GM18951 (cell line): ENCODE results near the gene BUB3.

Source experiments
- POLR2A ChIP-seq: IDR thresholded peaks from 4 replicates; pipeline ENCODE4 v1.6.1; 2011; ENCODE audit warnings: mild to moderate bottlenecking; ENCODE audit not compliant: insufficient read length, insufficient read depth; ENCODE audit errors: extremely low read depth
- in situ Hi-C: fragments of 300-500 bp; cut with MboI; formaldehyde crosslinking; loops from one replicate; pipeline ENCODE4 v1.12.0; 2022; ENCODE audit warnings: low sequenced_read_pairs, mixed read lengths, inconsistent platforms; ENCODE audit not compliant: unreplicated experiment

The BUB3 gene

GRCh38 chr10:123144697-123145541 lies 9.3 kb upstream of the BUB3 start:
- in situ Hi-C loops, result no loop called here
- TF ChIP-seq POLR2A, result no peak

DNA sequence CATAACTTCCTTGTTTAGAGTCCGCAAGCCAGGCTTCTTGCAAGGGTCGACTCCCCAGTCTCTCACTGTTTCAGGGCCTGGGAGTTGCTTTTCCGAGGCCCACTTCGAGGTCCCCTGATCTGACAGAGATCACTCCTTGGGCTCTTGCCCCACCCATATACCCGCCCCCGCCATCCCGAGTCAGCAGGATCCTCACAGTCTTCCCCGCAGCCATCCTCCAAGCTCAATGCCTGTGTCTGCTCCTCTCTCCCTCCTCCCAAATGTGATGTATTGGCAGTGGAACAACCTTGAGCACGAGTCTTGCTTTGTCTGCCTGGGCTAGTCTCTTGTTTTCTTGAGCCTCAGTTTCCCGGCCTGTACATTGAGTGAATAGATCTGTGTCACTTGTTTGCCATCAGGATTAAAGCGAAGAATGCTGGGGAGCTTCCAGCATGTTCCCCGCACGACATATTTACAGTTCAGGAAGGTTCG lies 8.6 kb upstream of the BUB3 start:
- in situ Hi-C loops, result no loop called here
- TF ChIP-seq POLR2A, result no peak

DNA sequence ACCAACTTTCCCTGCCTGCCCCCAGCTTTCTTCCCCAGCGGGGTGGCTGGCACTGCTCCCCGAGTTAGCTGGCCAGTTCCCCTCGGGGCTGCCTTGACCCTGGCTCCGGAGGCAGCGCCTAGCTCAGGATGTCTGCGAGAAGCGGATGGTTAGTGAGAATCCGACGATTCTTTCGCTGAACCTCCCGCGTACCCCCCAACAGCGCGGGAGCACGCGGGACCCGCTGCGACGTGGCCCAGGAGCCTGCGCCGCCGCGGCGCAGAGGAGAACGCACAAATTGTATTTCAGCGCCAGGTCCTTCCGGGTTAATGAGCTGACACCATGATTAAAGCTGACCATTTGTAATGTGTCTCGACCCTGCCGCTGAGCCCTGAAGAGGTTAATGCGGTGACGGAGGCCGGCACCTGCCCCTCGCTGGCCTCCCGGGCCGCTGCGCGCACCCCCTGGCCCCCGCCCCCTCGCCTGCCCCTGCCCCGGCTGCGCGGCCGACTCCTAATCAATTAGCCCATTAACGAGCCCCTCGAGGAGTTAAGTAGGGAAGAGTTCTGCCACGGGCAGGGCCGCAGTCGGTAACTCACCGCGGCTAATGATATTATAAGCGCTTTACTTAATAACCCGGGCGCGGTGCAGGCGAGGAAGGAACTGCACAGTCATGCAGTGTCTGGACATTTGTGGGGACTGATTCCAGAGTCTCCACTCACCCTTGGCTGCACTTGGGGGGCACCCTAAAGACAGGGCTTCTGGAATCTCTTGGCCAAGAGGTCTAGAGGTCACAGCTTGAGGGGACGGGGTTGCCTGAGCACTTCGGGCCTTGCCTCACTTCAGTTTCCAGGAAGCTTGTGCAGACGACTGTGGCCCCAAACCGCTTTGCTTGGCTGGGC lies 7.9 kb upstream of the BUB3 start:
- TF ChIP-seq POLR2A, result no peak
- in situ Hi-C loops, result no loop called here

- in situ Hi-C loops, result no loop called here
These were observed 7.1 kb upstream of the BUB3 start for GRCh38 chr10:123146894-123147634.

DNA sequence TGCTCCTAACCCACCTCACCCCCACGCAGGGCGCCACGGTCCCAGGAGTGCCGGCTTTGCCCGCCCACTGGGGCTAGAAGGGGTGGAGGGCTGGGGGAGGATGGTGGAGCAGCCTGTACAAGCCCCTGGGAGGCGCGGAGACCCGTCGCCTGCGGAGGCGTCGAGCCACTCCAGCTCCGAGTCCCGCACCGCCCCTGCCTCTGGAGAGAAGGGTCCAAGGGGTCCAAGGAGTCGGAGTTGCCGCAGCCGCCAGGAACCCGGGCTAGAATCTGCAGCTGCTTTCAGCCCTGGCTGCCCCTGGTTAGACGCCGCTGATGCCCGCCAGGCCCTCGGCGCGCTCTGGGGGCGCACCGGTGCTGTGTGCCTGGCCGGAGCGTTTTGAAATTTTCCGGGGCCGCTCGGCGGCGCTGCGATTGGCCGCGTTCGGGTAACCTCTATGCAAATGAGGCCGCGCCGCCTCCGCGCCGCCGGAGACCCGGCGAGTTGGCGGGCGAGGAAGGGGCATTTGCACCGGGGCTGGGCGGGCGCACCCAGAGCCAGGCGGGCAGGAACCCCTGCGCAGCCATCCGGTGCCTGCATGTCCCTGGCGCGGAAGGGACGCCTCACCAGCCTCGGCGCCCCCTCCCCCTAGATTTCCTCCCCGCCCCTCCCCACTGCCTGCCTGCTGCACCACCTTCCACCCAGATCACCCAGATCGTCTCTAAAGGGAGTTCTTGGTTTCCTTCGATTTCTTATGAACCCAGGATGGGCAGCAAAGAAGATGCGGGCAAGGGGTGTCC lies 6.4 kb upstream of the BUB3 start, which contains the start of gene HMX2:
Gene HMX2, plus strand, starts transcription at position 502 of the 779 bp plus-strand sequence. Its CDS starts 243 bp downstream, at position 745.
- no peak for TF ChIP-seq POLR2A
- in situ Hi-C loops, result no loop called here

More at GRCh38 chr10:123146894-123147634, 7.1 kb upstream of the BUB3 start:
- TF ChIP-seq POLR2A, result no peak

DNA sequence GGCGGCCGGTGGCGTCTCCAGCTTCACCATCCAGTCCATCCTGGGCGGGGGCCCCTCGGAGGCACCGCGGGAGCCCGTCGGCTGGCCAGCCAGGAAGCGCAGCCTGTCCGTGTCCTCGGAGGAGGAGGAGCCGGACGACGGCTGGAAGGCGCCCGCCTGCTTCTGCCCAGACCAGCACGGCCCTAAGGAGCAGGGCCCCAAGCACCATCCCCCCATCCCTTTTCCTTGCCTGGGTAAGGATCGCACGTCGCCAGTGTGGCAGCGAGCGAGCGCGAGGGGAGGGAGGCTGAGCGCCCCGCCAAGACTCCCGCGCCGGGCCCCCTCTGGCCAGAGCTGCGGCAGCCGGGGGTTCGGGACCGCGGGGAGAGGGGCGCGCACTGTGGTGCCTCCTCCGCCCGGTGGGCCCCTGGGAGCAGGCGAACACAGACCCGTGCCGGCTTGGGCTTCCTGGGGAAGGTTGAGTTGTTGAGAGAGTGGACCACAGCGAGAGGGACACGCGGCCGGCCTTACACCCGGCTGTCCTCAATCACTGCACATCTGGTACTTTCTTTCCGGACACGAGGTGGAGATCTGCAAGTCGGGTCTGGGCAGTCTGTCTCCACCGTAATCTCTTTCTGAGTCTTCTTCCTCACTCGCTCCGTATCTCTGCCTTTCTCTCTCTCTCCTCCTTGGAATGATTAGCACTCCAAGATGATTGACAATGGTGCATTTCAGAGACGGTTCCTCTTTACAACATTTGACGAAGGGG lies 5.6 kb upstream of the BUB3 start:
- in situ Hi-C loops, result no loop called here
- TF ChIP-seq POLR2A, result no peak

GRCh38 chr10:123149162-123149567 lies 5.0 kb upstream of the BUB3 start:
- in situ Hi-C loops, result no loop called here
- no peak for TF ChIP-seq POLR2A

- in situ Hi-C loops, result loop anchor here (10.0 kb wide), 1 partner anchor 245 kb away; no protein-coding TSS in a partner anchor
- no peak for TF ChIP-seq POLR2A
These were observed 4.5 kb upstream of the BUB3 start for GRCh38 chr10:123149568-123150270.

DNA sequence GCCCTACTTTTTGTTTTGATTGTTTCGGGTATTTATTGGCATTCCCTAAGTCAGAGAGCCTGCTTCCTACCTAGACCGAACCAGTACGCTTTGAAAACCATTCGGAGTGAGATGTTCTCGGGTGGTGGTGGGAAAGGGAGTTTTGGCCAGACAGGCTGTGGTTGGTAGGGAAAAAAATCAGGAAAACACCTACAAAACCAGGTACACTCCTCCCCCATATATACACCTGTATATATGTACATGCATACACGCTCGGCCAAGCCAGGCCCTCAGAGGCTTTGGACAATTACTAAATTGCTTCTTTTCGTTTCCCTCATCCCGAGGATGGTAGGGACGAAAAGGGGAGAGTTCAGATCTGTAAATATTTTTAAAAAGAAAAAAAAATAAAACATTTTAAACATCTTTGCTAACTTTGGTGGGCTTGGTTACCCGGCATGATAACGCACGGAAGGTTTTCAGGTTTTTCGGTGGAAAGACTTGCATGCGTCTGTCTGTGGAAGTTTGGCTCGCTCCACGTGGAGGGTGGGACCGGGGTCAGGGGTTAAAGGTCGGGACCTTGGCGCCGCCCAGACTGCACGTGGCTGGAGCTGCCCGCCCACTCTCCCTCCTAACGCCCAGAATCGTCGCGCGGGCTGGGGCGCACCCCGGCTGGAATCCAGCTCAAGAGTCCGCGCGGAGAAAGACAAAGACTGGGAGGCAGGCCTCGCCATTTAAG lies 3.8 kb upstream of the BUB3 start:
- in situ Hi-C loops, result loop anchor here (10.0 kb wide), 1 partner anchor 244 kb away; no protein-coding TSS in a partner anchor
- TF ChIP-seq POLR2A, result no peak

- TF ChIP-seq POLR2A, result no peak
- in situ Hi-C loops, result loop anchor here (10.0 kb wide), 1 partner anchor 244 kb away; no protein-coding TSS in a partner anchor
These were observed 3.0 kb upstream of the BUB3 start for GRCh38 chr10:123150986-123151736.
